GM12864 (cell line): ENCODE data around the gene PLCG1.

Experiments
- DNase-seq: peaks from one replicate; pipeline ENCODE4 v3.0.0-alpha.2; 2011; ENCODE audit warnings: low read depth
- H3K4me3 ChIP-seq: 2 replicates; pipeline ENCODE4 v1.5.1; 2011; ENCODE audit warnings: mild to moderate bottlenecking, low read depth, low read length, control low read depth
- TF ChIP-seq, protein P1 (sequence below): IDR thresholded peaks from 2 replicates; pipeline ENCODE4 v1.5.1; 2011; ENCODE audit warnings: low read depth, mild to moderate bottlenecking, moderate library complexity, low read length, control low read depth, inconsistent platforms; ENCODE audit errors: missing control alignments

The PLCG1 gene

DNA sequence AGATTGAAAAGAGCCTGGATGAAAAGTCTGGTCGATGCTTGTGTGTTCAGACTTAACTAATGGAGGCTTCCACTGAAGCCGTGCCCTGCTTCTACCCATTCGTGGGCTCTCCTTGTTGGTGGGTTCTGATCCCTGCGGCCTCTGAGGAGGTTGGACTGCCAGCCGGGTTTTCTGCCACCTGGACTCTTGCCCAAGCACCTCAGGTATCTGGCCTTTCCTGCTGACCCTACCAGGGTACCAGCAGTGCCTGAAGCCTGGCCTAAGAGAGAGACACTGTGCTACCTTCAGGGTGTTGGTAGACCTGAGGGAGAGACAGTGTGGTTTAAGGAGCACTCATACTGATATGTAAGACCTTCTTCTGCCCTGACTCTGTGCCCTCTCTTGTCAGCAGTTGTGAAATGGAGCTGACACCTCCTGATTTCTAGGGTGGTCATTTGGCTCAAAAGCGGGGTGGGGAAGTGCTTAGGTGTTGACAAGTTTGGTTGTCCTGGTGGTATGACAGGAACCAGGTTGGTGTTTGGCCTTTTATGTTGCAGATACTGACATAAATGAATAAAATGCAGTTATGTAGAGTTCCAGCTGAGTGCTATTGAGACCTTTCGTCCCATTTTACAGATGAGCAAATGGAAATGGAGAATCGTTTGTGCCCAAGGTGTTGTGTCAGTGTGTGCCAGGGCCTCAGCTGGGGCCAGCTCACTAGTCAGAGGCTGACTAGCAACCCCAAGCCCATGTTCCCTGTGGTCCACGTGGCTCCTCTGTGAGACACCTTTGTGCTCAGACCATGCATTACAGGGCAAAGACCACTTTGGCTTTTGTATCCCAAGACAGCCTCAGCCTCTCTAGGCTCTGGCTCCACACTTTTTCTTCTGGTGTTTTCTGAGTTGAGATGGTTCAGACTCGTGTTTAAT, 3.1 kb downstream of the PLCG1 start:
- peak overlapping the region; percentile 5; the same call in 1 of the 2 replicates for H3K4me3 ChIP-seq
- TF ChIP-seq, protein P1, sequence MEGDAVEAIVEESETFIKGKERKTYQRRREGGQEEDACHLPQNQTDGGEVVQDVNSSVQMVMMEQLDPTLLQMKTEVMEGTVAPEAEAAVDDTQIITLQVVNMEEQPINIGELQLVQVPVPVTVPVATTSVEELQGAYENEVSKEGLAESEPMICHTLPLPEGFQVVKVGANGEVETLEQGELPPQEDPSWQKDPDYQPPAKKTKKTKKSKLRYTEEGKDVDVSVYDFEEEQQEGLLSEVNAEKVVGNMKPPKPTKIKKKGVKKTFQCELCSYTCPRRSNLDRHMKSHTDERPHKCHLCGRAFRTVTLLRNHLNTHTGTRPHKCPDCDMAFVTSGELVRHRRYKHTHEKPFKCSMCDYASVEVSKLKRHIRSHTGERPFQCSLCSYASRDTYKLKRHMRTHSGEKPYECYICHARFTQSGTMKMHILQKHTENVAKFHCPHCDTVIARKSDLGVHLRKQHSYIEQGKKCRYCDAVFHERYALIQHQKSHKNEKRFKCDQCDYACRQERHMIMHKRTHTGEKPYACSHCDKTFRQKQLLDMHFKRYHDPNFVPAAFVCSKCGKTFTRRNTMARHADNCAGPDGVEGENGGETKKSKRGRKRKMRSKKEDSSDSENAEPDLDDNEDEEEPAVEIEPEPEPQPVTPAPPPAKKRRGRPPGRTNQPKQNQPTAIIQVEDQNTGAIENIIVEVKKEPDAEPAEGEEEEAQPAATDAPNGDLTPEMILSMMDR, result no peak
- DNase-seq, result no peak

DNA sequence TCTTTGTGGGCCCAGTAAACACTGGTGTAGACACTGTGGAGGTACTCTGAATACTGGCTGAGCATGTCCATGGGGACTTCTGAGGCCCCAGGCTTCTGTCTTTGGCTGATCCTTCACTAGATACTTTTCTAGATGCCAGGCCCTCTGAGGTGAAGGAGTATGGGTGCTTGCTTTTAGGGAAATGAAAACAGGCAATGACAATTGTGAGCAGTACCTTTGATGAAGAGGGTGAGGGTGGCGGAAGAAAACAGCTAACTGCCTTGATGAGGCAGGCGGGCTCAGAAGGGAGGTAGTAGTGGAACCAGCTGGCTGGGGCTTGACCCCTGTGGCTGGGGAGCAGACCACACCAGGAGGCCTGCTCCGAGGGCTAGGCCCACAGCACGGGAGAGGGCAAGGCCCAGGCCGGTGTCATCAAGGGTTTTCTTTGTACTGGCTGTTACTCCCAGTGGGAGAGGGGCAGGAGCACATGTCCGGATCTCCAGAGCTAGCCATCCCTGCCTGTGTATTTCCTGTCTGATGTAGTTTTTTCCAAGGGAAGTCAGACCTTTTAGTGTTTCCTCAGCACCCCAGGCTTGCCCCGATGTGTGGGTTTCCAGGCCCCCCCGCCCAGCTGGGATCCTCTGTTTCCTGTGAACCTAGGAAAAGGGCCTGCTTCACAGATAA, 3.9 kb downstream of the PLCG1 start:
- DNase-seq, result no peak
- peak overlapping the region; percentile 4; the same call in 1 of the 2 replicates for H3K4me3 ChIP-seq
- TF ChIP-seq, protein P1, result no peak

DNA sequence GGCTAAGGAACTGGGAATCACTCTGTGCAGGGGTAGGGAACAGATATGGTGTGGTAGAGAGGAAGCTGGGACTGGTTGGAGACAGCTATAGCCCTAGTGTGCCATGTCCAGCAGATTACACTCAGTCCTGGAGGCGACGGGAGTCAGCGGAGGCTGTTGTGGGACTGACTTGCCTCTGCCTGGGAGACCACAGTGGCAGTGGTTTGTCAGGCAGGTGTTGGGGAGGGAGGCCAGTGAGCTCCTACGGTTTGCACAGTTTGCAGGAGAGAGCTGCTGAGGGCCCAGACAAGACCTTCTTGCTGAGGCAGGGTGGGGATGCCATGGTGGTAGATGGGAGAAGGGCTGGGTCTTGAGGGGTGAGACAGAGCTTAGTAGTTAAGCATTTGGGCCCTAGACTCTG, 4.9 kb downstream of the PLCG1 start:
- no peak overlapping the region for H3K4me3 ChIP-seq
- TF ChIP-seq, protein P1, result no peak
- no peak for DNase-seq

- no peak for DNase-seq
- TF ChIP-seq, protein P1, result no peak
These were observed 5.6 kb downstream of the PLCG1 start for GRCh38 chr20:41142919-41143318.

DNA sequence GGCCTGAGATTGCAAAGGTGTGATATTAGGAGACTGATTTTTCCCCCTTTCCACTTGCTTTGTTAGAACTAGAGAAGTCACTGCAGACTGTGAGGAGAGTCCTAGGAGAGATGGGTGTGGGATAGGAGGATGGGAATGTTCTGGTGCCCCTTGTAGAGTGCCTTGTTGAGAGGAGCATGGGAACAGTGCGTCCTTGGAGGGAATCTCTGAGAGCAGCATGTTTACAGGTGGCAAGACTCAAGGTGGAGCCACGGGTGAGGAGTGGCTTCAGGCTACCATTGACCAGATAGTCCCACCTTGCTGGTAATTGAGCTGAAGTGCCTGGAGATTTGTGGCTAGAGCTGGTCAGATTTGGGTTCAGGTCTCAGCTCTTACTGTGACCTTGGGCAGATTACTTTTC, 6.0 kb downstream of the PLCG1 start:
- H3K4me3 ChIP-seq, result no peak overlapping the region
- DNase-seq, result no peak
- TF ChIP-seq, protein P1, result no peak

More at GRCh38 chr20:41142919-41143318, 5.6 kb downstream of the PLCG1 start:
- no peak overlapping the region for H3K4me3 ChIP-seq

- TF ChIP-seq, protein P1, result no peak
- H3K4me3 ChIP-seq, result no peak overlapping the region
- no peak for DNase-seq
These were observed 8.0 kb downstream of the PLCG1 start for GRCh38 chr20:41145317-41145716.
